Measurements from ENCODE around the gene ARHGAP19. TPM values are rescaled to one million over a fixed set of nuclear protein-coding genes. Genes with fewer than 3 reads are reported as not detected.

Gene ARHGAP19
- total RNA-seq, 2 donors from 2014 or later = 3.9 to 5.0 TPM

DNA sequence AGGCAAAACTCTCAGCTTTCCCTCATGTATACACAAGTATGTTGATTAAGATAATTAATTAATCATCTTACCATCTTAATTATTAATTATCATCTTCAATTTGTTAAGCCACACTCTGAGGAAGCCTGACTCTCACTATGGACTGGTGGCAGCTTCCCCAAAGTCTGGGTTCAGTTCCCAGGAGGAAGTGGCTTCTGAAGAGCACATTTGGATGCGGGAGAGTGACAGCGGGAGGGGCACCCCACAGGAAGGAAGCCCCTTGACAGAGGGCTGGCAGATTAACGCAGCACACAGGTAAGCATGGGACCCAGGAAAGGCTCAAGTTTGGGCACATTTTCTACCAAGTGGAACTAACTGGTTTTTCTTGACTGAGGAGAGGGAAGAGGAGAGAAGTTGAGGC is 93.3 kb downstream of the ARHGAP19 start:
- TF ChIP-seq, protein P1, sequence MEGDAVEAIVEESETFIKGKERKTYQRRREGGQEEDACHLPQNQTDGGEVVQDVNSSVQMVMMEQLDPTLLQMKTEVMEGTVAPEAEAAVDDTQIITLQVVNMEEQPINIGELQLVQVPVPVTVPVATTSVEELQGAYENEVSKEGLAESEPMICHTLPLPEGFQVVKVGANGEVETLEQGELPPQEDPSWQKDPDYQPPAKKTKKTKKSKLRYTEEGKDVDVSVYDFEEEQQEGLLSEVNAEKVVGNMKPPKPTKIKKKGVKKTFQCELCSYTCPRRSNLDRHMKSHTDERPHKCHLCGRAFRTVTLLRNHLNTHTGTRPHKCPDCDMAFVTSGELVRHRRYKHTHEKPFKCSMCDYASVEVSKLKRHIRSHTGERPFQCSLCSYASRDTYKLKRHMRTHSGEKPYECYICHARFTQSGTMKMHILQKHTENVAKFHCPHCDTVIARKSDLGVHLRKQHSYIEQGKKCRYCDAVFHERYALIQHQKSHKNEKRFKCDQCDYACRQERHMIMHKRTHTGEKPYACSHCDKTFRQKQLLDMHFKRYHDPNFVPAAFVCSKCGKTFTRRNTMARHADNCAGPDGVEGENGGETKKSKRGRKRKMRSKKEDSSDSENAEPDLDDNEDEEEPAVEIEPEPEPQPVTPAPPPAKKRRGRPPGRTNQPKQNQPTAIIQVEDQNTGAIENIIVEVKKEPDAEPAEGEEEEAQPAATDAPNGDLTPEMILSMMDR (IDR thresholded peaks at IDR 0.05) = no peak
- Histone ChIP-seq H3K27me3 (no peaks in the 10 kb centered on the region), H3K4me3 (no peak overlapping the region), H3K27ac (no peak overlapping the region), H3K4me1 (peaks cover 0 to 8% of the 10 kb centered on the region in 2 donors), H3K36me3 (no peaks in the 10 kb centered on the region), H3K9me3 (no peaks in the 10 kb centered on the region)
- no peak for DNase-seq (ENCODE audit: low spot score)

- Histone ChIP-seq H3K27ac (no peak overlapping the region), H3K4me1 (peaks cover 0 to 8% of the 10 kb centered on the region in 2 donors), H3K36me3 (no peaks in the 10 kb centered on the region), H3K4me3 (no peak overlapping the region), H3K27me3 (no peaks in the 10 kb centered on the region), H3K9me3 (no peaks in the 10 kb centered on the region)
- no peak for DNase-seq (ENCODE audit: low spot score)
- TF ChIP-seq, protein P1 (IDR thresholded peaks at IDR 0.05) = no peak
These were observed 95.4 kb downstream of the ARHGAP19 start for GRCh38 chr10:97197030-97197500.

GRCh38 chr10:97196223-97197029 is 96.0 kb downstream of the ARHGAP19 start:
- DNase-seq (ENCODE audit: low spot score) = no peak
- no peaks in the 10 kb centered on the region for H3K27me3 ChIP-seq

GRCh38 chr10:97195706-97196222 is 96.7 kb downstream of the ARHGAP19 start:
- Histone ChIP-seq H3K36me3 (no peaks in the 10 kb centered on the region), H3K4me3 (peak overlapping the region; percentile 27 to 48), H3K27me3 (no peaks in the 10 kb centered on the region), H3K4me1 (peaks cover 0 to 8% of the 10 kb centered on the region in 2 donors), H3K9me3 (no peaks in the 10 kb centered on the region), H3K27ac (no peak overlapping the region)
- DNase-seq (ENCODE audit: low spot score) = no peak
- TF ChIP-seq, protein P1 (IDR thresholded peaks at IDR 0.05) = no peak

More at GRCh38 chr10:97196223-97197029, 96.0 kb downstream of the ARHGAP19 start:
- H3K4me3 ChIP-seq = peak overlapping the region; percentile 27 to 48
- H3K36me3 ChIP-seq = no peaks in the 10 kb centered on the region
- TF ChIP-seq, protein P1 (IDR thresholded peaks at IDR 0.05) = peak; percentile 42 to 68
- no peaks in the 10 kb centered on the region for H3K9me3 ChIP-seq
- peaks cover 0 to 8% of the 10 kb centered on the region in 2 donors for H3K4me1 ChIP-seq
- H3K27ac ChIP-seq = no peak overlapping the region

DNA sequence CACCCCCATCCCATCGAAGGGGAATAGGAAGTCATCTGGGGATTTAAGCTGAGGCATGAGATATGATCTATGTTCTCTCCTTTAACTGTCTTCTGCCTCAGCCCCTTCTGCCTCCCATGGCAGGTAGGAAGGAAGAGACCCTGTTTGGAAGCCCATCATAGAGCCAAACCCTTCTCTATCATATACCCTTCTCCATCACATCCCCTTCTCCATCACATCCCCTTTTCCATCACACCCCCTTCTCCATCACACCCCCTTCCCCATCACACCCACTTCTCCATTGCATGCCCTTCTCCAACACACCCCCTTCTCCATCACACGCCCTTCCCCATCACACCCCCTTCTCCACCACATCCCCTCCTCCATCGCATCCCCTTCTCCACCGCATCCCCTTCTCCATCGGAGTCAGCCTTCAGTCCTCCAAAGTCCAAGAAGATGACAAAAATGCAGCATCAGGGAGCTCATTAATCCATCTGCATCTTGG is 99.4 kb downstream of the ARHGAP19 start:
- Histone ChIP-seq H3K4me1 (peaks cover 0 to 8% of the 10 kb centered on the region in 2 donors), H3K9me3 (no peaks in the 10 kb centered on the region), H3K27ac (no peak overlapping the region), H3K36me3 (no peaks in the 10 kb centered on the region), H3K4me3 (no peak overlapping the region), H3K27me3 (no peaks in the 10 kb centered on the region)
- TF ChIP-seq, protein P1 (IDR thresholded peaks at IDR 0.05) = no peak
- no peak for DNase-seq (ENCODE audit: low spot score)
